NCI-H1436 treated with DMSO at 0.1 percent for 48 hours (cell line): ENCODE data around the gene IAPP.
"Not testable (repeated sequence)": the region's sequence is repeated elsewhere in the genome, so short reads cannot be mapped to it uniquely, and the experiment has no call there.

ENCODE experiments used
- DNase-seq: peaks from one replicate; lab custom pipeline; 2025; lab: John Stamatoyannopoulos, UW

Gene IAPP

GRCh38 chr12:21381320-21381719 lies 8.6 kb downstream of the IAPP start:
- not testable (repeated sequence) for DNase-seq

DNA sequence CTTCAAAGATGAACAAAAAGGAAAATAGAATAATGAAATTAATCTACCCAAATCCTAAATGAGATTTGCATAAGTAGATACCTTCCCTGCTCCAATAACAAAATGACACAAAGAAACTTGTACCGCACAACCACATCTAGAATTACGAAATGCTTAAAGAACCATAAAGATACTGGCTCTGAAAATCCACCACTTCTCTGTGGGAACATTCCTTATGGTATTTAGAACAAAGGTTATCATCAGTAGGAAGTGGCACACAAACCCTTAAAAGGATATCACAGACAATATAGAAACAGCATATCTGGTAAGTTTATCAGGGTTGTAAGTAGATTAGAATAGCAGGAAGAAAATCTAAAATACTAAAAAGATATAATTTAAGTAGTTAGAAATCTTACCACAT lies 11.6 kb downstream of the IAPP start:
- DNase-seq = no peak

GRCh38 chr12:21387174-21387573 lies 14.5 kb downstream of the IAPP start:
- DNase-seq = no peak

- no peak for DNase-seq
Measured at GRCh38 chr12:21392384-21392783, 19.7 kb downstream of the IAPP start.

GRCh38 chr12:21394828-21395626 lies 22.3 kb downstream of the IAPP start:
- DNase-seq = not testable (repeated sequence)

- DNase-seq = no peak
Measured at GRCh38 chr12:21413369-21414277, 40.9 kb downstream of the IAPP start.

DNA sequence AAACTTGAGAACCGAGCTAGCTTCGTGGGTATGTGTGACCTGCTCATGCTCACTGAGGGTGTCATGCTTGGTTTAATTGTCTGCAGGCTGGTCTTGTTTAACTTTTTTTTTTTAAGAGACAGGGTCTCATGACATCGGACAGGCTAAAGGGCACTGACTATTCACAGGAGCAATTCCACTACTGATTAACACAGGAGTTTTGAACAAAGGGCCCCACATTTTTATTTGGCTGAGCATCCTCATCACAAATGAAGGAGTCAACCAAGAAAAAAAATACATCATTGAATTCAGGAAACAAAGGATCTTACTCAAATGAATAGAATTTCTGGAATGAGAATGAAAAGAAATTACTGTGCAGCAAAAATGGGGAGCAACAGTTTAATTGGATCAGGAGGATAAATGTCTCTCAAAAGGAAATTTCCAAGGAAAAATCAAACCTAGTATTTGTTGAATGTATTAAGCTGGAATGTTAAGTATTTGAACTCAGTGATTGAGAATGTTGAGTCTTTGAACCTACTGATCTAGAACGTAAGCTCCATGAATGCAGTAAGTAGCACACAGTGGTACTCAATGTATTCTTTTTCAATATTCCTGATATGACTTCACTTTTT lies 43.9 kb downstream of the IAPP start:
- DNase-seq = no peak

DNA sequence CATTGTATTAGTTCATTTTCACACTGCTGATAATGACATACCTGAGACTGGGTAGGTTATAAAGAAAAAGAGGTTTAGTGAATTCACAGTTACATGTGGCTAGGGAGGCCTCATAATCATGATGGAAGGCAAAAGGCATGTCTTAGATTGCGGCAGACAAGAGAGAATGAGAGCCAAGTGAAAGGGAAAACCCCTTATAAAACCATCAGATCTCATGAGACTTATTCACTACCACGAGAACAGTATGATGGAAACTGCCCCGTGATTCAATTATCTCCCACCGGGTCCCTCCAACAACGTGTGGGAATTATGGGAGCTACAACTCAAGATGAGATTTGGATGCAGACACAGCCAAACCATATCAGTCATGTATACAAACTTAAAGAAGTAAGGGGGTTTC lies 45.7 kb downstream of the IAPP start:
- DNase-seq = not testable (repeated sequence)

- not testable (repeated sequence) for DNase-seq
Measured at GRCh38 chr12:21419009-21419699, 46.5 kb downstream of the IAPP start.

GRCh38 chr12:21428241-21428640 lies 55.5 kb downstream of the IAPP start:
- no peak for DNase-seq
